Vagina (tissue), 2 donors: Measurements from ENCODE around the gene NEO1.

Experiments used
- CTCF ChIP-seq, 3 experiments: fragments of 450-650 bp in 2 of 3; fragments of 200-600 bp in 1 of 3; sonication (generic) in 1 of 3; IDR thresholded peaks; one replicate each; pipeline ENCODE4 v1.5.1; 2017 to 2019; ENCODE audit warnings: antibody characterized with exemption in 3 of 3, mild to moderate bottlenecking in 2 of 3, moderate library complexity in 2 of 3
- POLR2A ChIP-seq, 2 donors: fragments of 450-650 bp; IDR thresholded peaks; one replicate each; pipeline ENCODE4 v1.6.1; 2017; ENCODE audit warnings: antibody characterized with exemption in 2 of 2, mild to moderate bottlenecking in 2 of 2, moderate library complexity in 2 of 2
- POLR2AphosphoS5 ChIP-seq, 2 donors: sonication (generic); formaldehyde crosslinking; IDR thresholded peaks; one replicate each; pipeline ENCODE4 v1.9.0; 2017; ENCODE audit warnings: antibody characterized with exemption in 2 of 2, mild to moderate bottlenecking in 2 of 2, low read depth in 1 of 2; ENCODE audit not compliant: insufficient read depth in 1 of 2

GRCh38 chr15:73072894-73073293 lies 20.6 kb downstream of the NEO1 start:
- no peak for TF ChIP-seq CTCF (IDR thresholded peaks at IDR 0.05)
- TF ChIP-seq POLR2A (IDR thresholded peaks at IDR 0.05): no peak
- no peak for TF ChIP-seq POLR2AphosphoS5 (IDR thresholded peaks at IDR 0.05; ENCODE audit: insufficient read depth in 1 of 2, low read depth in 1 of 2)
